VCaP (cell line): Measurements from ENCODE around the gene FAM200A.
A peak's percentile ranks its signal among the peaks of the same experiment; 100 is the strongest.
"Not testable (repeated sequence)": the region's sequence is repeated elsewhere in the genome, so short reads cannot be mapped to it uniquely, and the experiment has no call there.

Experiments used
- H3K27ac ChIP-seq: fragments of 450-650 bp; 2 replicates; pipeline ENCODE4 v1.5.1; 2017
- TF ChIP-seq, protein P1 (sequence below): fragments of 450-650 bp; conservative IDR thresholded peaks from 2 replicates; pipeline ENCODE4 v1.5.1; 2017; ENCODE audit warnings: mild to moderate bottlenecking, moderate library complexity

The FAM200A gene

DNA sequence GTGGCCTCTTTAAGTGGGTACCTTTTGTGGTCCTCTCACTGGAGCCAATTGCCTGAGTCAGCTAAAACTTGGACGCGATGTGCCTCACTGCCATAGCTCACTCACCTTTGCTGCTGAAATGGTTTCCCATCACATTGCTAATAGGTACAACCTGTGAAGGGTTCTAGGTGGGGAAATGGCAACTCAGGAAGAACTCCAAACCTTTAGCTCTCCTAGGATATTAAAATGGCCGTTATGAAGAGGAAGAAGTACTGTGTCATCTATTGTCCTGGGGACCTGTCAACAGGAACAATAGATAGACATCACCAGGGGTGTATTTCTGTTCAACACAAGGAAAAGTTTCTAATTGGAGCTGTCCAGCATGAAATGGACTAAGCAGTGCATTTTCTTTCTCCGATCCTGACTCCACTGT lies 5.3 kb upstream of the FAM200A start:
- TF ChIP-seq, protein P1, sequence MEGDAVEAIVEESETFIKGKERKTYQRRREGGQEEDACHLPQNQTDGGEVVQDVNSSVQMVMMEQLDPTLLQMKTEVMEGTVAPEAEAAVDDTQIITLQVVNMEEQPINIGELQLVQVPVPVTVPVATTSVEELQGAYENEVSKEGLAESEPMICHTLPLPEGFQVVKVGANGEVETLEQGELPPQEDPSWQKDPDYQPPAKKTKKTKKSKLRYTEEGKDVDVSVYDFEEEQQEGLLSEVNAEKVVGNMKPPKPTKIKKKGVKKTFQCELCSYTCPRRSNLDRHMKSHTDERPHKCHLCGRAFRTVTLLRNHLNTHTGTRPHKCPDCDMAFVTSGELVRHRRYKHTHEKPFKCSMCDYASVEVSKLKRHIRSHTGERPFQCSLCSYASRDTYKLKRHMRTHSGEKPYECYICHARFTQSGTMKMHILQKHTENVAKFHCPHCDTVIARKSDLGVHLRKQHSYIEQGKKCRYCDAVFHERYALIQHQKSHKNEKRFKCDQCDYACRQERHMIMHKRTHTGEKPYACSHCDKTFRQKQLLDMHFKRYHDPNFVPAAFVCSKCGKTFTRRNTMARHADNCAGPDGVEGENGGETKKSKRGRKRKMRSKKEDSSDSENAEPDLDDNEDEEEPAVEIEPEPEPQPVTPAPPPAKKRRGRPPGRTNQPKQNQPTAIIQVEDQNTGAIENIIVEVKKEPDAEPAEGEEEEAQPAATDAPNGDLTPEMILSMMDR: no peak
- H3K27ac ChIP-seq: no peak overlapping the region

DNA sequence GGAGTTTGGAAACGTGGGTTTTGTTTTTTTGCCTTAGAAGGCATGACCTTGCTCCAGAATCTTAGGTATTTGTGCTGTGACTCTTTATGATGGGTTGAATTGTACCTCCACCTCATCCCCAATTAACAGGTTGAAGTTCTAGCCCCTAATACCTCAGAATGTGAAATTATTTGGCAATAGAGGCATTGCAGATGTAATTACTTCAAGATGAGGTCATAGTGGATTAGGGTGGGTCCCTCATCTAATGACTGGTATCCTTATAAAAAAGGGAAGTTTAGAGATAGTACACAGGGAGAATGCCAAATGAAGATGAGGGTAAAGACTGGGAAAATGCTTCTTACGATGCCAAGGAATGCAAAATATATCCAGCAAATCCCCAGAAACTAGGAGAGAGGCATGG lies 3.0 kb upstream of the FAM200A start:
- H3K27ac ChIP-seq: no peak overlapping the region
- TF ChIP-seq, protein P1: no peak

DNA sequence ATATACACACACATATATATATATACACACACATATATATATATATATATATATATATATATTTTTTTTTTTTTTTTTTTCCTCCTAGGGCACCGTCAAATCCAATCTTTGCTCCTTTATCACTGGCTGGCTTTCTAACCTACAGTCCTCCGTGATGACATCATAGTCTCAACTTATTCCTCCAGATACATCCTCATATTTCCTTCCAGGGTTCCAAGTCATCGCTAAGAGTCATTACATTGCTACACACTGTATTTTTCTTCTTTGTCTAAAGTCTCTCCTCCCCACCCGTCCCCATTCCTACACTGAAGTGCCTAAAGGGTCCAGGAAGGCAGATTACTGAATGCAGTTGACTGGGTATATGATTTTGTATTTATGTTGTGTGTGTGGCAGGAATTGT lies 1.1 kb upstream of the FAM200A start:
- TF ChIP-seq, protein P1: no peak
- H3K27ac ChIP-seq: no peak overlapping the region

- peak overlapping the region; percentile 76 for H3K27ac ChIP-seq
Measured at GRCh38 chr7:99551334-99551733, 580 bp downstream of the FAM200A start.

DNA sequence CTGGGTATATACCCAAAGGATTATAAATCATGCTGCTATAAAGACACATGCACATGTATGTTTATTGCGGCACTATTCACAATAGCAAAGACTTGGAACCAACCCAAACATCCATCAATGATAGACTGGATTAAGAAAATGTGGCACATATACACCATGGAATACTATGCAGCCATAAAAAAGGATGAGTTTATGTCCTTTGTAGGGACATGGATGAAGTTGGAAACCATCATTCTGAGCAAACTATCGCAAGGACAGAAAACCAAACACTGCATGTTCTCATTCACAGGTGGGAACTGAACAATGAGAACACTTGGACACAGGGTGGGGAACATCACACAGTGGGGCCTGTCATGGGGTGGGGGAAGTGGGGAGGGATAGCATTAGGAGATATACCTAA lies 2.4 kb downstream of the FAM200A start:
- not testable (repeated sequence) for H3K27ac ChIP-seq

More at GRCh38 chr7:99551334-99551733, 580 bp downstream of the FAM200A start:
- TF ChIP-seq, protein P1: no peak

DNA sequence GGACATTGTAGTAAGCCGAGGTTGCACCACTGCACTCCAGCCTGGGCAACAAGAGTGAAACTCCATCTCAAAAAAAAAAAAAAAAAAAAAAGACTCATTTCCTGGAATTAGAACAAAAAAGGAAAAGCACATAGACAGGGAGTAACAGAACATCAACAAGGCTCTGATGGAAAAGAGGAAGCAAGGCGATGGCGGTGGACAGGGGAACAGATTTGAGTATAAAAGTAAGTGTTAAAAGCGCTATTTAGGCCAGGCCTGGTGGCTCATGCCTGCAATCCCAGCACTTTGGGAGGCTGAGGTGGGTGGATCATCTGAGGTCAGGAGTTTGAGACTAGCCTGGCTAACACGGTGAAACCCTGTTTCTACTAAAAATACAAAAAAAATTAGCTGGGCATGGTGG lies 6.6 kb downstream of the FAM200A start:
- H3K27ac ChIP-seq: not testable (repeated sequence)

DNA sequence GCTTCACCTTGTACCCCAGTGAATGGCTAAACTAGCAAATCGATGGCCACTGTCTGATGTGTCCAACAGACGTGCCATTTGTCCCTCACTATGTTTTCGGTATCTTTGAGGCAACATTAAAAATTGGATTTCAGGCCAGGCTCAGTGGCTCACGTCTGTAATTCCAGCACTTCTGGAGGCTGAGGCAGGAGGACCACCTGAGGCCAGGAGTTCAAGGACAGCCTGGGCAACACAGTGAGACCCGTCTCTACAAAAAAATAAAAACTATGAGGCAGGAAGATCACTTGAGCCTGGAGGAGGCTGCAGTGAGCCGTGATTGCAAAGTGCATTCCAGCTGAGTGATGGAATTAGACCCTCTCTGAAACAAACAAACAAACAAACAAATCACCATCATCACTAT lies 8.0 kb downstream of the FAM200A start:
- H3K27ac ChIP-seq: no peak overlapping the region
- TF ChIP-seq, protein P1: no peak

- TF ChIP-seq, protein P1: no peak
- H3K27ac ChIP-seq: no peak overlapping the region
Measured at GRCh38 chr7:99543081-99543671, 8.7 kb downstream of the FAM200A start.

GRCh38 chr7:99541212-99541611 lies 10.7 kb downstream of the FAM200A start:
- no peak overlapping the region for H3K27ac ChIP-seq
- TF ChIP-seq, protein P1: no peak
